ENCODE data around the gene FHAD1.
"Not testable (repeated sequence)": the region's sequence is repeated elsewhere in the genome, so short reads cannot be mapped to it uniquely, and the experiment has no call there.

FHAD1 gene

GRCh38 chr1:15425521-15425920, 178.5 kb downstream of the FHAD1 start:
- no peak for DNase-seq

- no peak for DNase-seq
These were observed 178.9 kb downstream of the FHAD1 start for GRCh38 chr1:15425958-15426357.

- no peak for DNase-seq
These were observed 179.7 kb downstream of the FHAD1 start for GRCh38 chr1:15426492-15427279.

GRCh38 chr1:15427280-15427666, 180.2 kb downstream of the FHAD1 start:
- no peak for DNase-seq

GRCh38 chr1:15428252-15428651, 181.2 kb downstream of the FHAD1 start:
- DNase-seq = not testable (repeated sequence)

GRCh38 chr1:15428815-15429435, 181.9 kb downstream of the FHAD1 start:
- no peak for DNase-seq

GRCh38 chr1:15429701-15430149, 182.7 kb downstream of the FHAD1 start:
- DNase-seq = no peak

GRCh38 chr1:15430787-15431570, 184.0 kb downstream of the FHAD1 start:
- peak; percentile 22 for DNase-seq

GRCh38 chr1:15431571-15431948, 184.5 kb downstream of the FHAD1 start:
- DNase-seq = no peak

- no peak for DNase-seq
These were observed 185.3 kb downstream of the FHAD1 start for GRCh38 chr1:15432324-15432723.

- DNase-seq = no peak
These were observed 186.4 kb downstream of the FHAD1 start for GRCh38 chr1:15433471-15433870.

GRCh38 chr1:15434739-15435138, 187.7 kb downstream of the FHAD1 start:
- DNase-seq = not testable (repeated sequence)

GRCh38 chr1:15435239-15436077, 188.4 kb downstream of the FHAD1 start:
- no peak for DNase-seq

GRCh38 chr1:15436881-15437442, 189.9 kb downstream of the FHAD1 start:
- no peak for DNase-seq

- no peak for DNase-seq
These were observed 192.3 kb downstream of the FHAD1 start for GRCh38 chr1:15439325-15439724.

- no peak for DNase-seq
These were observed 193.3 kb downstream of the FHAD1 start for GRCh38 chr1:15440357-15440756.

- DNase-seq = no peak
These were observed 194.2 kb downstream of the FHAD1 start for GRCh38 chr1:15441247-15441646.

GRCh38 chr1:15442119-15442518, 195.1 kb downstream of the FHAD1 start:
- no peak for DNase-seq

- DNase-seq = no peak
These were observed 195.7 kb downstream of the FHAD1 start for GRCh38 chr1:15442759-15443158.

- DNase-seq = no peak
These were observed 196.3 kb downstream of the FHAD1 start for GRCh38 chr1:15443281-15443680.

GRCh38 chr1:15444468-15445389, 197.7 kb downstream of the FHAD1 start:
- no peak for DNase-seq
